RPMI7951 (cell line): ENCODE data around the gene LBX1. TPM values are rescaled to one million over a fixed set of nuclear protein-coding genes. Genes with fewer than 3 reads are reported as not detected.

ENCODE experiments used
- DNase-seq: peaks from one replicate; pipeline ENCODE4 v3.0.0-alpha.2; 2012; ENCODE audit warnings: low read depth
- total RNA-seq: library from RNA; depleted of rRNA; stranded (reverse); fragments of >200 nt; shearing (Covaris generic); gene quantifications from 2 replicates; pipeline ENCODE4 v1.2.3, GENCODE V29; 2014

Gene LBX1
- total RNA-seq, 1 experiment from 2014 or later, result not detected

DNA sequence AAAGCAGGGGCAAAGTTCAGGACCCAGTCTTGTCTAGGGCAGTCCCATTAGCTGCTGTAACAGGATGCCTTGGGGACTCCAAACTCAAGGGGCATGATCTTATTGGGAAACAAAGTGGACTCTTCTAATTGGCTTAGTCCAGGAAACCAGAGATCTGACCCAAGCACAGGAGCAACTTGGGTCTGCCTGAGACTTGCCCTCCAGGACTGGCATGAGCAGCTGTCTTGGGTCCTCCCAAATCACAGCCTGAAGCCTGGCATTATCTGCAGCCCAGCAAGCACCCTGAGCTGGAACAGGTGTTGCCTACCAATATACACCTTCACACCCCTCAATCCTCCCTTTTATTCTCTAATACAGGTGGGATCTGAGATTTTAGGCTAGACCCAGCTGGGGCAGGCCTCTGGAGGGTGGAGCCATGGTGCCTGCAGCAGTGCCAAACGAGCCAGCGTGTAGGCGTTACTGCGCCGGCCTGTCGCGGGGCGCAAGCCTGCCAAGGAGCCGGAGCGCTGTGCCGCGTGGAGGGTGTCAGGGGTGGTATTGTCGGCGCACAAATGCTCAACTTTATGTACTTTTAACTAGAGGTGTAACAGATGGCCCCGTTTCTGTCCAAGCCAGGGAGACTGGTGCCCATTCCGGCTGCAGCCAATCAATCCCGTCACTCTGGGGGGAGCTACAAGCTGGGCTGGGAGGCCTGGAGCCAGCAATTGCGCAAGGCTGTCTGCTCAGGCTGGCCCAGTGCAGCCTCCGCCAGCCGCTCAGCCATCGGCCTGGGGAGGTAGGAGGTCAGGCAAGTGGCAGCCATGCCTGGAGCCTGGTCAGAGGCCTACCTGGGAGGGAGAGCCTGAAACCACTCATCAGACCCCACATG, 12.8 kb upstream of the LBX1 start:
- DNase-seq, result no peak

DNA sequence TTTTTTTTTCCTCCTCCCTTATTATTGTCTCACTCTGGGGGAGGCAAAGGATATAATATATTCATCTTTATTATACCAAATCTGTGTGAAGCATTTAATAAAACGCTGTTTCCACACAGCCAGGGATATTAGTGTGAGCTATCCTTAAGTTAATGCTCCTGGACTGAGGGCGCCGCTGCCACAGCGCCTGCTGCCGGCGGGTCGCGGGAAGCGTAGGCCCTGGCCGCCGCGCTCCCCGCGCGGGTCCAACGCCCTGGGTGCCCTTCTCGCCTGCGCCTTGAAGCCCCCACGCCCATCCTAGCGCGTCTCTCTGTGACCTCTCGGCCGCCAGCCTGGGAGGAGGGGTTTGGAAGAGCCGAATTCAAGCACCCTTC, 9.5 kb upstream of the LBX1 start:
- no peak for DNase-seq

DNA sequence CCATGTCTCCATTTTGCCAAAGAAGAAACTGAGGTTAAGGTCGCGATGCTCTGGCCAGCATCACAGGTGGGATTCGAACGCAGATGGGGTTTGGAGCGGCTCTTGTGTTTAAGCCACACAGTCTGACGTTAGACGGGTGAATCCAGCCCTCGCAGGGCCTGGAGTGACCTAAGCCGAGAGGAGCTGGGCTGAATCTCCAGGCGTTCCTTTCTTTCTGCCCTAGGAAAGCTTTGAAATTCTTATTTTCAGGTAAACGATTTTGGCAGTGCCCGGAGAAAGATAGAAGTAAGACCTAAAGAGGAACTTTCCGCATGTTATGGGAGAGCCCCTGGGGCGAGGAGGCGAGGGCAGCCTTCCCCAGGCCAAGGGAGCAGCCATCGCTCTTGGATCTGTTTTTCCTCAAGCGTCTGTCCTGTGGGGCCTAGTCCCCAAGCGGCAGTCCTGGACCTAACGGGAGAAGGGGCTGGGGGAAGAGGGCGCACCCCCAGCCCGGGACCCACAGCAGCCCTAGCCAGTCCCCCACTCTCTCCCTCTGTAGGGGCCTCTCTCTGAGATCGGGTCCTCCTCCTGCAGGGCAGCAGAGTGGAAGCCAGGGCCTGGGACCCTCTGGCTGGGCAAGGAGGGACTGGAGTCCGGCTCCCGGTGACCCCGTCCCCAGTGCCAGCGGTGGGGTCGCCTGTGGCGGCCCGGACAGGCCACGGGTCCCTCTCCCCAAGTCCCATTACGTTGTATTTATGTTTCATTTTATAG, 8.9 kb upstream of the LBX1 start:
- DNase-seq, result no peak

DNA sequence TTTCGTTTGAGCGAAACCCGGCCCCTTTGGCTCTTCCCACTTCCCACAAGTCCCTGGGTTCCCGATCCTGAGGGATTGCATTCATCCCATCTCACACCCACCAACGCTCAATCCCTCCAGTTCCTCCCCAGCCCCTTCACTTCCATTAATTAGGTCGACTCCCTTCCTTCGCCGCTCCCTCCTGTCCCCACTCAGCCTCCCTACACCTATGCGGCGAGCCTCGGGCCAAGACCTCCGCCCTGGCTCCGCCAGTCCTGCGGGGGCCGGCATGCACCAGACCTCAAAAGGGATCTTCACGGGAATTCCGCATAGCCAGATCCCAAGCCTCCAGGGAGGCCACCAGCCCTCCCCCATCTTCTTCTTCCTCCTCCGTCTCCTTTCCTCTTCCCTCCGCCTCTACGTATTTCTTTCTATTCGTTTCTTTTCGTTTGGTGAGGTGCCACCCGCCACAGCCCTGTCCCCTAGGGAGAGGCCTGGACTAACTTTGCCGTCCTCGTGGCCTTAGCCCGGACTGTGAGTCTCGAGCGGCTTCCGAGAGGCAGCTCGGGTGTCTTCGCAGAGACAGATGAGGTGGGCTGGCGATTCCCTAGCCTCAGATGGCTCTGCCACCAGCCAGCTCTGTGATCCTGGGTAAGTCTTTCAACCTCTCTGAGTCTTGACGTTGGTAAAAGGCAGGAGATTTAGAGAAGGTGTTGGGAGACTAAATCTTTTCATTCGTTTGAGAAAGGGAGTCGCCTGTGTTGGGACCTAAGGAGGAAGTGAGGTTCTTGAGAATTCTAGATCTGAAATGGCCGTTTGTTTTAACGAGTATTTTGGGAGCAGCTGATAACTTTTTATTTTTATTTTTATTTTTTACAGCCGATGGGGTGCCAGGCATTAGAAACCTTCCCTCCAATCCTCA, 8.1 kb upstream of the LBX1 start:
- DNase-seq, result no peak

- DNase-seq, result no peak
Observed at GRCh38 chr10:101236376-101237080, 7.3 kb upstream of the LBX1 start.

DNA sequence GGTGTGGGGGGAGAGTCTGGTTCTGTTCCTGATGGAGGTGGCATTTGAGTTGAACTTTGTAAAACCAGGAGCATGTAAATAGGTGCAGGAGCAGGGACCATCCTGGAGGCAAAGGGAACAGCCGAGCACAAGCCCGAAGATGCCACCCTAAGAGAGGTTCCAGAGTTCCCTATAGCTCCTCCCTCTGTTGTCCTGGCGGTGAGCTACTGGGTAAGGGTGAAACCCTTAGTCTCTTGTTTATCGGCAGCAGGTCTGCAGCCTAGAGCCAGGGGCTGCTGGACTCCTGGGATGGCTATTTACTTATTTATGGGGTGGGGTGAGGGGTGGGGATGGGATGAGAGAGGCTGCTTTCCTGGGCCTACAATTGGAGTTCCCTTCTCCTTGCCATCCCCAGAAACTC, 6.5 kb upstream of the LBX1 start:
- DNase-seq, result no peak

GRCh38 chr10:101234333-101234732, 5.1 kb upstream of the LBX1 start:
- no peak for DNase-seq

DNA sequence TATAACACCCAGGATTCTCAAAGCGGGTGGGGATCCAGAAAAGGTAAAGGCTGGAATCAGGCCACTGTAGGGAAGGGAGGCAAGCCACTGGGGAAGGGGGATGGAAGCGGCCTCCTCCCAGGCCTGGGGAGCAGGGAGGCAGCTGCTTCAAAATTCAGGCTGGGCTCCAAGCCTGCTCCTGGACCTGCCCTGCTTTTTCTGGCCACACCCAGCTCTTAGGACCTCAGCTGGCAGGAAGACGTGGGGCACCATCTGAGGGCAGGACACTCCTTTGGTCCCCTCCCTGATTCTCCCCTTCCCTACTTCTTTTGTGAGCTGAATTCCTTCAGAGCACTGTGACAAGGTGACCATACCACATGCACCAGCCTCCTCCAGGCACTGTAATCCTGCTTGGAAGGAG, 4.6 kb upstream of the LBX1 start:
- no peak for DNase-seq

DNA sequence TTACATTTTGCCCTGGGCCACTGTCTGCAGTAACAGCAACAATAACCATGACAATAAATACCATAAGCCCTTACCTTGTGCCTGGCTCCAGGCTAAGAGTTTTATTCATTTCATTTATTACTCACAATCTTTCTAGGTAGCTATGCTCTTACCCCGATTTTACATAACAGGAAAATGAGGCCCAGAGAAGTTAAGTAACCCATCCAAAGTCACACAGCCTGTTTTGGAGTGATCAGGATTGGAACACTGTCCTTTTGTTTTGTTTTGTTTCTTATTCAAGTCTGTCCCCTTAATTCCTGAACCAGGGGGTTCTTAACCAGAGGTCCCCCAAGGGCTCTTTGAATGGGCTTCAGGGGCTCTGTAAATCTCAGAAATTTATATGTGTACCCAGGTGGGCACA, 4.2 kb upstream of the LBX1 start:
- DNase-seq, result no peak

DNA sequence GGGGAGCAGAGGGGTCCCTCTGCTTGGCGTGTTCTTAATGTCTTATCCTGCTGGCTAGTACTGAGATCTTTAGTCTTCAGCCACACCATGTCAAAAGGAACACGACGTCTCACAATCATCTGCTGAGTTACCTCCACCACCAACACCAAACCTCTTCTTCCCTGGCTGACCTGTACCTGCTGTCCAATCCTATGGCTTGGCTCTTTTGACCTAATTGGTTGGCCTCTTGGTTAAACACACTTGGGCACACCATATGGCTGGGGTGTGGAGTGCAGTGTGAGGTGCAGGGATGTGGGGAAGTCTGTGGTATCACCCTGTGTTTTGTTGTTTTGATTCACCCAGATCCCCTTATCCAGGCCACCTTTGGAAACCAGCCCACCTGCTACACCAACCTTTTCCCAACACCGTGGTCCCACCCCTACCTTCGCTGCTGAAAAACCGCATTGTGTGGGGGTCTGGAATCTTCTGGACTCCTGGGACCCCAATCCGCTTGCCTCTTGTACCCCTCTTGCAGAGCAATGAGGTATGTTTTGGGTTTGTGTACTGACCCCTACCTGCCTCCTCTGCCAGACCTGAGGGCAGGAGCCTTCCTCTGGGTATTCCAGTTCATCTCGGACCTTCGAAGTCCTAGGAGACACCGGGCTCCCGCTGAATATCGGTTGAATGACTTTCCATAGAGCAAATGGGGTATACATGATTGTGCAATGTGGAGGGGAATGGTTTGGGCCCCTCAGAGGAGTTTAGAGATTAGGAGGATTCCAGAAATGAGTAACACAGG, 2.8 kb upstream of the LBX1 start:
- no peak for DNase-seq

DNA sequence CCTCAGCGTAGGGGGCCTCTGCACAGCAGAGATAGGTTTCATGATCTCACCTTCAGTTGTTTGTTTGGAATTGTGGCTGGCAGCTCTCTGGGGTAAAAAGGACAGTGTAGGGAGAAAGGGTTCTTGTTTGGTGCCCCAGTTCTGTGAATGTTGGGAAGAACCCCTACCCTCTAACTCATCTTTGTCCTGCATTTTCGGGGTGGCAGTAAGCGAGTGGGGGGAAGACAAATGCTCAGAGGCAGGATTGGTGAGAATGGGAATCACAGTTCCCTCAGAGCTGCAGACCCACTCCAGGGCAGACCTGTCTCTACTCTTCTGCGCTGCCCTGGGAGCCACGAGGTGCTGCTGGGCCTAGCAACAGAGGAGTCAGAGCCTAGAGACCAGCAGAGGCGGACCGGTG, 1.8 kb upstream of the LBX1 start:
- no peak for DNase-seq

DNA sequence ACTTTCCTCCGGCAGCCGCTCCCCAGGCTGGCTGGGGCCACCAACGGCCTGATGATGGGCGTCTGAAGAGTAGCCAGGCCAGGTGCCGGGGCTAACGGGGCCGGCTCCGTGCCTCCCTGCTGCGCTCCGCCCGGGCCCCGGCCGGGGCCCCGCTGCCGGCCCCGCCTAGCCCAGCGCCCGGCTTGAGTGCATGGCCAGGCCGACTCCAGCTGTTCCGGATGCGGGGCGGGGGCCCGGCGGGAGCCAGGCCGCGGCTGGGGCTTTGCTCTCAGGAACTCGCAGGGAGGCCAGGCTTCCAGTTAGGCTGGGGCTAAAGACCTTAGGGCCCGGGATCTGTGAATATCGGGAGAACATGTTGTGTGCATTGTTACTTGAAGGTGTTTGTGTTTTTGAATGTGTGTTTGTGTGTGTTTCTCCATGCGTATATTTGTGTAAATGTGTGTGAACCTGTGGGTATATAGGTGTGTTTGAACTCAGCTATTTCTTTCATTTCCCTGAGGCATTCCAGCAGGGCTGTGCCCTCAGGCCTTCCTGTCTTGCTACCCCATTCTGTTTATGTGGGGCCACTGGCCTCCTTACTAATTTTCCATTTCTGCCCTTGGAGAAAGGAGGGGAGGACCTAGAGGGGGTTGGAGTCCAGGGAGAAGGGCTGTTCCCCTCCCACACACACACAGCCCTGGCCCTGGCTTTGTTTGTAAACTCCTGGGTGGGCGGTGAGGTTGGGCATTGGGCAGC, 1.1 kb upstream of the LBX1 start:
- no peak for DNase-seq

DNA sequence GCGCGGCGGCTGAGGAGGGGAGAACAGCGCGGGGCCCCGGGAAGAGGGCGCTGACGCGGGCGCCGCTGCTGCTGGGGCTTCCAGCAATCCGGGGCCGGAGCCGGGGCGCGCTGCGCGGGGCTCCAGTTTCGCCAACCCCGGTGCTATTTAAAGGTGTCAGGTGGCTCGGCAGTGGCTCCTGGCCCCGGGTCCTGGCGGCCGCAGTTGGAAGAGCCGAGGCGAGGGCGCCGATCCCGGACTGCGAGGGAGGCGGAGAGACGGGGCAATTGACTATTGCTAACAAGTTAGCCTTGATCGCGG, 347 bp downstream of the LBX1 start:
- DNase-seq, result no peak

GRCh38 chr10:101228153-101228965, 904 bp downstream of the LBX1 start:
- no peak for DNase-seq

DNA sequence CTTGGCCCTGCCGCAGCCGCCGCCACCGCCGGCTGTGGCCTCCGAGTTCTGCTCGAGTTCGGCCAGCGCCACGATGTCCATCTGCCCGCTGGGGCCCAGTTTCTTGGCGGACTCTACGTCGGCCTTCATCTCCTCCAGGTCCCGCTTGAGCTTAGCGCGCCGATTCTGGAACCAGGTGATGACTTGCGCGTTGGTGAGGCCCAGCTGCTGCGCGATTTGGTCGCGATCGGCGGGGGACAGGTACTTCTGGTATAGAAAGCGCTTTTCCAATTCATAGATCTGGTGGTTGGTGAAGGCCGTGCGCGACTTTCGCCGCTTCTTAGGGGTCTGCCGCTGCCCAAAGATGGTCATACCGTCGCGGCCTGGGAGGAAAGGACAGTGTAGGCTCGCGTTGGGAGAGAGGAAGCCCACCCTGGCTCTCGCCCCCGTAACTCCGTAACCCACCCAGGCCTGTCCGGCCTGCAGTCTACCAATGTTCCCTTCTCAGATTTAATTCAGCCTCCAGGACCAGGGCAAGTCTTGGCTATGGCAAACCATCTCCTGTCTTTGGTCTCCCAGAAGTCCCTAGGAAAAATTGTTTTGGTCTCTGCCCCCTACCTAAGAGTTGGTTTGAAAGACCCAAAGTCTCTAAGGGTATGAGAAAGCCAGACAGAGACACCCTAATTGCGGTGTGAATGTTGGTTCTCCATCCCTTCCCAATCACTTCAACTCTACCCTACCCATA, 1.7 kb downstream of the LBX1 start:
- no peak for DNase-seq

GRCh38 chr10:101226491-101227428, 2.5 kb downstream of the LBX1 start:
- DNase-seq, result no peak

- DNase-seq, result no peak
Observed at GRCh38 chr10:101225846-101226421, 3.3 kb downstream of the LBX1 start.
